Activated CD4-positive, alpha-beta T cell treated with anti-CD3 and anti-CD28 coated beads for 36 hours (primary cell): ENCODE results near the gene FEV. TPM values are rescaled to one million over a fixed set of nuclear protein-coding genes. Genes with fewer than 3 reads are reported as not detected.
A peak's percentile ranks its signal among the peaks of the same experiment; 100 is the strongest.

Experiments
- ATAC-seq: fragments of 200-7000 bp; cut with Tn5 transposase; one replicate; pipeline ENCODE4 v1.10.0; 2021; ENCODE audit warnings: mild to moderate bottlenecking, moderate library complexity
- CTCF ChIA-PET: fragments of 350-600 bp; sonication (Branson Sonifier 250); formaldehyde crosslinking; loops from one replicate; lab custom pipeline; 2021; ENCODE audit warnings: antibody characterized with exemption; lab: Charles Lee
- POLR2A ChIA-PET: fragments of 350-600 bp; sonication (Branson Sonifier 250); formaldehyde crosslinking; loops from one replicate; lab custom pipeline; 2021; ENCODE audit warnings: antibody characterized with exemption, inconsistent platforms; lab: Charles Lee
- DNase-seq: peaks from one replicate; pipeline ENCODE4 v3.0.0-alpha.2; 2020
- H3K27ac Mint-ChIP-seq: one replicate; pipeline ENCODE4 v1.8.0; 2021; ENCODE audit warnings: mixed read lengths
- H3K27me3 Mint-ChIP-seq: one replicate; pipeline ENCODE4 v1.8.0; 2021; ENCODE audit warnings: mixed read lengths
- H3K36me3 Mint-ChIP-seq: one replicate; pipeline ENCODE4 v1.8.0; 2021; ENCODE audit warnings: low read depth, mixed read lengths
- H3K4me1 Mint-ChIP-seq: one replicate; pipeline ENCODE4 v1.8.0; 2021; ENCODE audit warnings: mixed read lengths
- H3K4me3 Mint-ChIP-seq: one replicate; pipeline ENCODE4 v1.8.0; 2021; ENCODE audit warnings: mild to moderate bottlenecking, moderate library complexity, mixed read lengths
- H3K9me3 Mint-ChIP-seq: one replicate; pipeline ENCODE4 v1.8.0; 2021; ENCODE audit warnings: low read depth, mixed read lengths
- intact Hi-C, 2 experiments: fragments of 100-400 bp; cut with DNase I in 1 of 2; cut with micrococcal nuclease in 1 of 2; formaldehyde crosslinking; loops; one replicate each; pipeline versions ENCODE4 v1.14.2 to v1.15.1; 2022 to 2024; cut with DNase I, micrococcal nuclease
- total RNA-seq, 2 experiments: library from RNA; stranded (reverse); gene quantifications; one replicate each; pipeline ENCODE4 v1.2.3, GENCODE V29; 2021

FEV gene
- total RNA-seq, 2 experiments from 2014 or later: not detected

DNA sequence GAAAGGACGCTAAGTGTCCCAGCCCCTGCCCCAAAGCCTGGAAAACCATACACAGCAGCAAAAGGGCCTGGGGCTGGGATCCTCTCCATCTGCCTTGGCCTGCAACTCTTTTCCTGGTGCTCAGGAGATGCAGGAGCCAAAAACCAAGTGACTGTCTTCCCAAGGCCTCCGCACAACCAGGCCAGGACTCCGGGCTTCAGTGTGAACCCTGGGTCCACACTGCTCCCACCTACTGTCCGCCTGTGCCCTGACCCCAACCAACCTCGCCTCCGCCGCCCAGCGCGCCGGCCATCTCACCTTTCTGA lies 1.1 kb downstream of the FEV start:
- Mint-ChIP-seq H3K27ac (no peak overlapping the region), H3K4me3 (no peak overlapping the region), H3K9me3 (no peaks in the 10 kb centered on the region), H3K27me3 (peaks cover 62% of the 10 kb centered on the region), H3K36me3 (no peaks in the 10 kb centered on the region), H3K4me1 (peaks cover 28% of the 10 kb centered on the region)
- ATAC-seq (no peak), DNase-seq (no peak)
- CTCF ChIA-PET: interaction anchor here (0.7 to 5.7 kb wide), 3 partner anchors 12 to 569 kb away, joined by 3 to 70 read pairs (median 3); no protein-coding TSS in a partner anchor
- intact Hi-C loops: loop anchor here (5.0 to 10.0 kb wide), 3 partner anchors 112 to 321 kb away; partner anchors contain the start of gene PTPRN (in 1 of the 2)
- POLR2A ChIA-PET: no interaction called here

DNA sequence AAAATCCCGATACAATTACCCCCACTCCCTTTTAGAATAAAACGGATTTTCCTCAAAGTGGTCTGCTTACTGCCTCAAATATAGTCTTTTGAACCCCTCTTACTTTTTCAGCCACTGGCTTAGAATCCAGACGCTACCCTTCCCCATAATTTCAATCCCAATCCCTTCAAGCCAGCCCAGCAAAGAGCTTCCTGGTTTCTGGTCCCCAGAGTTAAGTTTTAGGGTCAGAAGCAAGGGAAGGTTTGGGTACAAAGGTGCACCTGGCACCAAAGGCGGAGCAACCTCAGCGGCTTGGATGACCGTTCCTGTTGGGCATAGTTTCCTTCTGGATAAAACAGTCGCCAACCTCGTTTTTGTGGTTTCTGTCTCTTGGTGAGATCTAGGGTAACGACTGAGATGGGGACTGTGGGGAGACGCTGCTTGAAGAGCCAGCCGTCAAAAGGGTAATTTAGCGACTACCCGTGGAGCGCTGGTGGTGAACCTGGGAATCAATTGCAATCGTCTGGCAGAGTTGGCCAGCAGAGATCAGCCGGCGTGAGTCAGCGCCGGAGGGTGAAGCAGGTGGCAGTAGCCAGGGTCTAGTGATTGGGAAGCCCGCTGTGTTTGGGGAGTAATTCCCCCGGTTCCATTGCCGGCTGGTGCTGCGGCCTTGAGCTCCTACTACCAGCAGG lies 1.6 kb downstream of the FEV start:
- intact Hi-C loops: loop anchor here (5.0 to 10.0 kb wide), 3 partner anchors 111 to 321 kb away; partner anchors contain the start of gene PTPRN (in 1 of the 2)
- ATAC-seq (no peak), DNase-seq (no peak)
- no peak overlapping the region for H3K27ac Mint-ChIP-seq
- H3K9me3 Mint-ChIP-seq: no peaks in the 10 kb centered on the region
- H3K4me3 Mint-ChIP-seq: no peak overlapping the region
- H3K27me3 Mint-ChIP-seq: peaks cover 60% of the 10 kb centered on the region
- CTCF ChIA-PET: interaction anchor here (0.7 to 5.7 kb wide), 7 partner anchors 13 to 569 kb away, joined by 3 to 70 read pairs (median 4); no protein-coding TSS in a partner anchor
- H3K4me1 Mint-ChIP-seq: peaks cover 28% of the 10 kb centered on the region
- H3K36me3 Mint-ChIP-seq: no peaks in the 10 kb centered on the region
- POLR2A ChIA-PET: no interaction called here

- CTCF ChIA-PET: interaction anchor here (0.7 to 5.7 kb wide), 8 partner anchors 13 to 172 kb away, joined by 3 to 70 read pairs (median 6); no protein-coding TSS in a partner anchor
- no peak overlapping the region for H3K4me3 Mint-ChIP-seq
- no peak for DNase-seq
- no peak for ATAC-seq
- H3K36me3 Mint-ChIP-seq: no peaks in the 10 kb centered on the region
- H3K27ac Mint-ChIP-seq: no peak overlapping the region
- peaks cover 61% of the 10 kb centered on the region for H3K27me3 Mint-ChIP-seq
- H3K4me1 Mint-ChIP-seq: peaks cover 28% of the 10 kb centered on the region
- intact Hi-C loops: loop anchor here (5.0 to 10.0 kb wide), 3 partner anchors 110 to 322 kb away; partner anchors contain the start of gene PTPRN (in 1 of the 2)
- no peaks in the 10 kb centered on the region for H3K9me3 Mint-ChIP-seq
- POLR2A ChIA-PET: no interaction called here
These were observed 2.3 kb downstream of the FEV start for GRCh38 chr2:218982586-218983262.

- CTCF ChIA-PET: interaction anchor here (0.6 to 5.7 kb wide), 13 partner anchors 8 to 178 kb away, joined by 3 to 70 read pairs (median 5); no protein-coding TSS in a partner anchor
- intact Hi-C loops: loop anchor here (1.0 to 10.0 kb wide), 7 partner anchors 13 to 323 kb away; partner anchors contain the start of gene PTPRN (in 1 of the 2)
- Mint-ChIP-seq H3K4me3 (no peak overlapping the region), H3K9me3 (no peaks in the 10 kb centered on the region), H3K36me3 (no peaks in the 10 kb centered on the region), H3K4me1 (peaks cover 28% of the 10 kb centered on the region), H3K27me3 (peaks cover 58% of the 10 kb centered on the region), H3K27ac (no peak overlapping the region)
- ATAC-seq (peak; percentile 44), DNase-seq (peak; percentile 68)
- POLR2A ChIA-PET: no interaction called here
These were observed 3.0 kb downstream of the FEV start for GRCh38 chr2:218981881-218982585.

GRCh38 chr2:218981390-218981880 lies 3.5 kb downstream of the FEV start:
- H3K4me1 Mint-ChIP-seq: peaks cover 28% of the 10 kb centered on the region
- no peak overlapping the region for H3K27ac Mint-ChIP-seq
- no peaks in the 10 kb centered on the region for H3K36me3 Mint-ChIP-seq
- intact Hi-C loops: loop anchor here (1.0 to 10.0 kb wide), 7 partner anchors 13 to 323 kb away; partner anchors contain the start of gene PTPRN (in 1 of the 2)
- peaks cover 55% of the 10 kb centered on the region for H3K27me3 Mint-ChIP-seq
- H3K4me3 Mint-ChIP-seq: peak overlapping the region; percentile 57
- DNase-seq (no peak), ATAC-seq (no peak)
- H3K9me3 Mint-ChIP-seq: no peaks in the 10 kb centered on the region
- ChIA-PET CTCF (interaction anchor here (0.7 to 5.7 kb wide), 14 partner anchors 8 to 316 kb away, joined by 3 to 70 read pairs (median 6); no protein-coding TSS in a partner anchor), POLR2A (no interaction called here)

DNA sequence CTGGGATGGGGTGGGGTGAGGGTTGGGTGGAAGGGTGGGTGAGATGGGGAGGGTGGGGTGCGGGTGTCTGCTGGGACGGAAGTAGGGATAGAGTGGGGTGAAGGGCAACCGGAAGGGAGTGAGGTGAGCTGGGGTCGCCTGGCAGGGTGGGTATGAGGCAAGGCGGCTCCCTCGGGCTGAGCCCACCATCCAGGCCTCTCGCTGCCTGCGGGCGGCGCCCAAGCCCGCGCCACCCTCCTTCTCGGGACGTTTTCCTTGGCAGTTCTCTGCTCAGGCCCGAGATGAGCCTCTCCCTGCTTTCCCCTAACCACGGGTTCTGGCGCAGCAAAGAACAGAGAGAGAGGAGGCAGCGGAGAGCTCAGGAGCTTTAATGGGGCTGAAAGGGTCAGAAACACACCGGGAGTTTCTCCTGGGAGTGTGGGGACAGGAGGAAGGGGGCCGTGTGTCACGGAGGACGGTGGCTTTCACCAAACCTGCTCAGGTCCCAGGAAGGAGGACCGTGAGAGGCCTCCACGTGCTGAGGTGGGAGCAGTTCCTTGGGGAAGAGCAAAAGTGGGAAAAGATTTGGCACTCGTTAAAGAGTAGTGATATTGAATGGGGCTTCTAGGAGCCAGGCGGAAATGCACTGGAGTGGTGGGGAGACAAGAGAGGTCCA lies 4.1 kb downstream of the FEV start:
- peaks cover 54% of the 10 kb centered on the region for H3K27me3 Mint-ChIP-seq
- CTCF ChIA-PET: interaction anchor here (0.6 to 5.7 kb wide), 61 partner anchors 9 to 709 kb away, joined by 3 to 70 read pairs (median 4); partner anchors contain the start of genes CNPPD1, CYP27A1 and NHEJ1
- H3K9me3 Mint-ChIP-seq: no peaks in the 10 kb centered on the region
- POLR2A ChIA-PET: no interaction called here
- no peak overlapping the region for H3K27ac Mint-ChIP-seq
- peak overlapping the region; percentile 57 for H3K4me3 Mint-ChIP-seq
- intact Hi-C loops: loop anchor here (1.0 to 10.0 kb wide), 12 partner anchors 14 to 324 kb away; partner anchors contain the start of genes CDK5R2 (in 1 of the 2) and PTPRN (in 1 of the 2)
- DNase-seq (no peak), ATAC-seq (no peak)
- H3K36me3 Mint-ChIP-seq: no peaks in the 10 kb centered on the region
- H3K4me1 Mint-ChIP-seq: peaks cover 28% of the 10 kb centered on the region

DNA sequence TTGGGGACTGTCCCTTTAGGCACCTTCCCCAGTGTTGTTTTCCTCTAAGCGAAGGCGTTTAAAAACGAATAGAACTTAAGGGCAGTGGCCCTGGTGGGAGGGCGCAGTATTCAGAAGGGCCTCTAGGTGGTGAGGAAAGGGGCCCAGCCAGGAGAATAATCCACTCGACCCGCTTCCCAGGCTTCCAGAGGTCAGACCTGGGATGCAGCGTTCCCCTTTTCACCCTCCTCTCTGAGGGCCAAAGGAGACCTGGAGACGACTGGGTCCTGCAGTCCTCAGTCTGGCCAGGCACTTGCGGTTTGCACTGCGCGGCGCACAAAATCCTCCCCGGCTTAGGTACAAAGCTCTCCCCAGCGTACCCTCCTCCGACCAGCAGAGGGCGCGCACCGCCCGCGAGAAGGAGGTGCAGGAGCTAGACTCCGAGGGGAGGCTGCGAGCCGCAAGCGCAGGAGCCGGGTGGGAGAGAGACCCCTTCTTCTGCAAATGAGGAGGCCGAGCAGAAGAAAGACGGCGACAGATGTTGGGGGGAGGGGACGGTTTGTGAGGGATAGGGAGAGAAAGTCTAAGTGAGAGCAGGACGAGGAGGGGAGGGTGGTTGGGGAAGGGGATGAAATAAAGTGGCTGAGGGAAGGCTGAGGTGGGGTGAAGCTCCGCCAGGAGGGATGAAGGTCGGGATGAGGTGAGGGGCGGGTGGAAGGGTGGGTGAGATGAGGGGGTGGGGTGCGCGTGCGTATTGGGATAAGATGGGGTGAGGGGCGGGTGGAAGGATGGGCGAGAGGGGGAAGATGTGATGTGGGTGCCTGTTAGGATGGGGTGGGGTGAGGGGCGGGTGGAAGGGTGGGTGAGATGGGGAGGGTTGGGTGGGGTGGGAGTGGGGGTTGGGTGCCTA lies 4.9 kb downstream of the FEV start:
- H3K36me3 Mint-ChIP-seq: no peaks in the 10 kb centered on the region
- POLR2A ChIA-PET: interaction anchor here (0.7 kb wide), 1 partner anchor 38 kb away, joined by 5 read pairs; no protein-coding TSS in a partner anchor
- DNase-seq (peak; percentile 93), ATAC-seq (peak; percentile 90)
- intact Hi-C loops: loop anchor here (1.0 to 10.0 kb wide), 12 partner anchors 15 to 325 kb away; partner anchors contain the start of genes CDK5R2 (in 1 of the 2) and PTPRN (in 1 of the 2)
- no peak overlapping the region for H3K27ac Mint-ChIP-seq
- peak overlapping the region; percentile 43 for H3K4me3 Mint-ChIP-seq
- CTCF ChIA-PET: interaction anchor here (0.6 to 5.7 kb wide), 66 partner anchors 10 to 710 kb away, joined by 3 to 70 read pairs (median 4); partner anchors contain the start of genes CNPPD1, CYP27A1, NHEJ1 and WNT6
- H3K9me3 Mint-ChIP-seq: no peaks in the 10 kb centered on the region
- H3K4me1 Mint-ChIP-seq: peaks cover 28% of the 10 kb centered on the region
- peaks cover 56% of the 10 kb centered on the region for H3K27me3 Mint-ChIP-seq

GRCh38 chr2:218975060-218975777 lies 9.8 kb downstream of the FEV start:
- DNase-seq (no peak), ATAC-seq (no peak)
- POLR2A ChIA-PET: no interaction called here
- Mint-ChIP-seq H3K4me1 (peaks cover 6% of the 10 kb centered on the region), H3K9me3 (no peaks in the 10 kb centered on the region), H3K27me3 (peaks cover 49% of the 10 kb centered on the region), H3K27ac (no peak overlapping the region), H3K36me3 (no peaks in the 10 kb centered on the region), H3K4me3 (no peak overlapping the region)
- CTCF ChIA-PET: interaction anchor here (0.6 to 1.3 kb wide), 11 partner anchors 14 to 718 kb away, joined by 3 to 6 read pairs (median 4); no protein-coding TSS in a partner anchor
- intact Hi-C loops: no loop called here

- ChIA-PET CTCF (interaction anchor here (0.7 kb wide), 1 partner anchor 37 kb away, joined by 3 read pairs; no protein-coding TSS in a partner anchor), POLR2A (no interaction called here)
- peaks cover 46% of the 10 kb centered on the region for H3K27me3 Mint-ChIP-seq
- no peaks in the 10 kb centered on the region for H3K9me3 Mint-ChIP-seq
- intact Hi-C loops: no loop called here
- H3K4me1 Mint-ChIP-seq: no peaks in the 10 kb centered on the region
- no peak overlapping the region for H3K4me3 Mint-ChIP-seq
- no peak overlapping the region for H3K27ac Mint-ChIP-seq
- DNase-seq (no peak), ATAC-seq (no peak)
- H3K36me3 Mint-ChIP-seq: no peaks in the 10 kb centered on the region
These were observed 14.1 kb downstream of the FEV start for GRCh38 chr2:218970894-218971293.
